GM19372 (cell line): Measurements from ENCODE around the gene PRRX2.

Experiments
- ATAC-seq: cut with Tn5 transposase; IDR thresholded peaks from one replicate; pipeline ENCODE4 v1.9.1; 2021; ENCODE audit warnings: mild to moderate bottlenecking, low read depth, moderate library complexity; ENCODE audit not compliant: unreplicated experiment

Gene PRRX2

GRCh38 chr9:129673602-129674001, 8.2 kb downstream of the PRRX2 start:
- no peak for ATAC-seq

DNA sequence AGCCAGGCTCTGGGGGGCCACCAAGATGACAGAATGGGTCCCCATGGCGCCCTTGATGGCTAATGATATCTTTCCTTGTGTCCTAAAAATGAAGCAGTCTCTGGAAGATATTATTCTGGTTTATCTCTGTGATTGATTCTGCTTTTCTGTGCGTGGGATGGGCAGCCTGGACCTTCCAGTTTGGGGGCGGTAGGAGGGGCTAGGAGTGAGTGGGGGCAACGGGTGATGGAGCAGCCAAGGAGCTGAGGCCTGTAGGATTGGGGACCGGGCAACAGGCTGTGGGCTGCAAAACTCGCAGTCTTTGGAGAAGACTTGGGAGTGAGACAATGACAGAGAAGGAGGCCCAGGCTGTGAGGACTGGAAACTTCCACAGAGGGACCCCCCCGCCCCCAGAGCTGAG, 8.8 kb downstream of the PRRX2 start:
- no peak for ATAC-seq

DNA sequence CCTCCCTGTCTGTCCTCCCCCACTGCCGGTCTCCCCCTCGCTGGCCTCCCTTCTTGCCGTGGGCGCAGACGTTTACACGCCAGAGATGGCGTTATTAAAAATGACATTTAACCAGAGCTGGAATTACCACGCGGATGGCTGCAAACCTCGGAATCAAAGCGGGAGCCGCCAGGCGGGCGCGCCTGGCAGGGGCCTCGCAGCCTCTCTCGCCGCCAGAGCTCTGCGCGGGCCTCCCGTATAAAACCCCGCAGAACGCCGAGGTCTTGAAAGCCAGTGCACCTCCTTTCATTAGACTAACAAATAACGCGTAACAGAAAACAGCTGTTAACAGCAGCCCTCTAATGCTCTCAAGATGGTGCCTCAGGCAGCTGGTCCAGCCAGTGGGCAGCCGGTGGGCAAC, 10.2 kb downstream of the PRRX2 start:
- ATAC-seq: no peak

- no peak for ATAC-seq
Measured at GRCh38 chr9:129676287-129676686, 10.8 kb downstream of the PRRX2 start.

DNA sequence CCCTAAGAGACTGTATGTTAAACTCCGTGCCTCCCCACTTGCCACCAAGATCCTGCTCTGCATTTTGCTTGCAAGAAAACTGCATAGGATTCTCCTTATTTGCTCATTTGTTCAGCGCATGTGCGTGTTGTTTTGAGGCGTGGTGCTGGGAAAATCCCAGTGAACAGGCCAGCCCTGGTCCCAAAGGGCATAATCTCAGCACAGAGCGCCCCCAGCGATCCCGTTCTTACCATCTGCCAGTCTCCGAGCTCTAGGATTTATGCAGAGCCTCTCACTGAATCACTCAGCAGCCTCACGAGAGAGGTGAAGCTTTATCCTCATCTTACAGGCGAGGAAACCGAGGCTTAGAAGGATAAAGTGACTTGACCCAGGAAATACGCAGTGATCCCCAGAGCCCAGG, 11.5 kb downstream of the PRRX2 start:
- ATAC-seq: no peak

- ATAC-seq: no peak
Measured at GRCh38 chr9:129677456-129677855, 12.0 kb downstream of the PRRX2 start.

DNA sequence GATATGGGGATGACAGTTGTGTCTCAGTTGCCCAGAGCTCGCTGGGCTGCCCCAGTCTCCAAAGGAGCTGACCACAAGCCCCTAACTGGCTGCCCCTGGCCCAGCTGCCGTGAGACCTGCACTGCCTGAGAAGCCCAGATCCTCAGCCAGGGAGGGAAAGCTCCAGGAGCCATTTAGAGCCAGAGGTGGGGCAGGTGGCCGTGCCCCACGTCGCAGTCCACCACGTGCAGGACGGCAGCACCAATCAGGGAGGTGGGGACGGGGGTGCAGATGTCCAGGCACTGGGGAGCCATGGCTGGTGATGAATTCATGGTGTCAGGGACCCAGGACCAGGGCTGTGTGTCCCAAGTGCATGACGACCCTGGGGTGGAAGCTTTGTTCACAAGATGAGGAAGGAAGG, 13.4 kb downstream of the PRRX2 start:
- no peak for ATAC-seq

DNA sequence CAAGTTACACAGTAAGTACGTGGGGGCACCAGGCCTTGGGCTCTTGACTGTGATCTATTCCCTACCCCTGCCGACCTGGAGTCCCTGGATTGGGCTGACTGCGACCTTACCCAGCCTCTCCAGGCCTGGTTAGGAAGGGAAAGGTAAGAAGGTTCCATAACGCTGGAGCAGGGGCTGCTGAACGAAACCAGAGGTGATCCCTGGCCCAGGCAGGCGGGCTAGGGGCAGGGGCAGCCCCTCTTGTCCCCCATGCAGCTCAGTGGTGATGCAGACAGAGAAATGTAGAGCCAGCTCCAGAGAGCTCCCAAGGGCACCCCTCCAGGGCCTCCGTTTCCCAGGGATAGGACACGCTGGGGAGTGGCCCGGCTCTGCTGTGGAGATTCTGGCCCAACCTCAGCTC, 14.1 kb downstream of the PRRX2 start:
- no peak for ATAC-seq

DNA sequence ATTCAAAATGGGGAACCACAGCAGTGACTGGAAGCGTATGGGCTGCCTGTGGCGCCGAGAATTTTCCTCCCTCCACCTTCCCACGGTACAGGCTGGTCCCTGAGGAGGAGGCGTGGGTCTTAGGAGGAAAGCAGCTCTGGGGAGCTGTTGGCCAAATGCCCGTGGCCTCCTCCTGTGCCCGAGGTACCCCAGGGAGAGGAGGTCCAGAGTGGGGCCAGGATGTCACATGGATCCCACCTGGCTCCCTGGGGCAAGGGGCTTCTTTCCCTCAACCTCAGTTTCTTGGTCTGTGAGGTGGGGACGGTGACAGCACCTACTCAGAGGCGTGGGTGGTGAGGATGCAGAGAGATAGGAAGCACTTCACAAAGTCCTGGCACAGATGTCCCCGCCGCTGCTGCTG, 16.5 kb downstream of the PRRX2 start:
- ATAC-seq: no peak

- ATAC-seq: no peak
Measured at GRCh38 chr9:129682381-129682780, 16.9 kb downstream of the PRRX2 start.

- no peak for ATAC-seq
Measured at GRCh38 chr9:129685220-129685932, 19.9 kb downstream of the PRRX2 start.

DNA sequence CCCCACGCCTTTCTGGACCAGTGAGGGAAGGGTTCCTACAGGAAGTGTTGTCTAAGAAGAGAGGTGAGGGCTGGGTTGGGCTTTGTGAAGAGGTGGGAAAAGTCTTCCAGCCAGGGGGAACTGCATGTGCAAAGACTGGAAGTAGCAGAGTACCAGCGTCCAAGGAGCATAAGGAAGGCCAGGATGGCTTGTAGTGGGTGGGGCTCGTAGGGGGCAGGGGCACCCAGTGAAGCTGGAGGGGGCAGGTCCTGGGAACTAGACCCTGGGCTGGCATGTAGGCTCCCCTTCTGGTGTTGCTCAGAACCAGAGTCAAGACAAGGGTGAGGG, 20.4 kb downstream of the PRRX2 start:
- no peak for ATAC-seq

- no peak for ATAC-seq
Measured at GRCh38 chr9:129686736-129687135, 21.3 kb downstream of the PRRX2 start.

DNA sequence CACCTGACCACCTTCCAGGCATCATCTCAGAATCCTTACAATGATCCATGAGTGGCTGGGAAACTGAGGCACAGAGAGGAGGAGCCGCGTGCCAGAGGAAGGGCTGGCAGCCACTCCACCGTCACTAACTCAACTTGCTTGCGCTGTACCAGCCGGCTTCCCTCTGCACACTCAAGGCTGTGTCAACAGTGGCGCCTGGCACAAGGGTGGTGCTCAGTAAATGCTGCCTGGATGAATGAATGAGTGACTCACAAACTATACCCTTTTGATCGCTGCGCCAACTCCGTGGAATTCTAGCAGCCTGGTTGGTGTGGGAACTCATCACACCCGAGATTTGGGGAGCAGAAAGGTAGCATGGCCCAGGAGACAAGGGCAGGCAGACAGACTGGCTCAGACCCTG, 21.9 kb downstream of the PRRX2 start:
- no peak for ATAC-seq

- no peak for ATAC-seq
Measured at GRCh38 chr9:129688285-129689043, 23.0 kb downstream of the PRRX2 start.

GRCh38 chr9:129692534-129692933, 27.1 kb downstream of the PRRX2 start:
- no peak for ATAC-seq

- ATAC-seq: no peak
Measured at GRCh38 chr9:129693741-129694140, 28.3 kb downstream of the PRRX2 start.

- ATAC-seq: no peak
Measured at GRCh38 chr9:129694243-129694646, 28.8 kb downstream of the PRRX2 start.

DNA sequence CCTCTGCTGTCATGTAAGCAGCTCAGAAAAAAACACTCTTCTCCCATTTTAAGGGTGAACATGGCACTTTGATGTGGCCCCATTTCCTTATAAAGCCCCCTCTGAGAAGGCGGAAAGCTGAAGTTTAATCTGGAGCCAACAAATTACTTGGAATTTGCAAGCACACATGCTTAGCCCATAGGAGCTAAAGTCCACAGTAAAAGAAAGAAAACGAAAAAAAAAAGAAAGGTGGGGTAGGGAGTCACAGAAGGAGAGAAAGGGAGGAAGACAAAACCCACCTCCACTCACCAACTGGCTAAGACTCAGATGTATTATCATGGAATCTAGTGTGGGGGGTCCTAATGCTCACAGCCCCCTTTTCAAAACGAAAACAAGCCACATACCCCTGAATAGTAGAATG, 30.4 kb downstream of the PRRX2 start:
- ATAC-seq: no peak

DNA sequence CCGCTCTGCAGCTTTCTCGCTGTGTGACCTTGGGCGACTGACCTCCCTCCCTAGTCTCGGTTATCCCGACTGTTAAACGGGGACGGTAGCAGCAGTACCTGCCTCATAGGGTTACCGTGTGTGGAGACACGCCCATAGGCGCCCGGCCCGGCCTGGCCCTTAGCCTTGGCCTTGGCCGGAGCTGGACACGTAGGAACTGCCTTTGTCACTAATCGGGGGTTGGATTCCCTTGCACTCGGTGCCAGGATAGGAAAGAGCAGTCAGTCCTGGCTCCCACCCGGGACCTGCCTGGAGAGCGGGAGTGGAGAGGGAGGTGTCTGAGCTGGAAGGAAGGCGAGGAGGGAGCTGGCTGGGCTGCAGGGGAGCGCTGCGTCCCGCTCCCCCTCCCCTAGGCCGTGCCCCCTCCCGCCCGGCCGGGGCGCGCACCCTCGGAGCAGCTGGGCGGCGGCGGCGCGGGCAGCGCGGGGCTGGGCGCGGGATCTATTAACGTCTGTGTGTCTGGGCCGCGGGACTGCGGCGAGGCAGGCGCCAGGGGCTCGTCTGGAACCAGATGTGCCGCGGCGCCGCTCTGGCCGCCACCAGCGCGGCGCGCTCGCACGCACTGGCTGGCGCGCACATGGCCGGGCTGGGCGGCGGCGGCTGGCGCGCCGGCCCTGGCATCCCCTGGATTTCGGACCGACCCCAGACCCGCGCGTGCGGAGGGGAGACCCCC, 31.7 kb downstream of the PRRX2 start:
- no peak for ATAC-seq

DNA sequence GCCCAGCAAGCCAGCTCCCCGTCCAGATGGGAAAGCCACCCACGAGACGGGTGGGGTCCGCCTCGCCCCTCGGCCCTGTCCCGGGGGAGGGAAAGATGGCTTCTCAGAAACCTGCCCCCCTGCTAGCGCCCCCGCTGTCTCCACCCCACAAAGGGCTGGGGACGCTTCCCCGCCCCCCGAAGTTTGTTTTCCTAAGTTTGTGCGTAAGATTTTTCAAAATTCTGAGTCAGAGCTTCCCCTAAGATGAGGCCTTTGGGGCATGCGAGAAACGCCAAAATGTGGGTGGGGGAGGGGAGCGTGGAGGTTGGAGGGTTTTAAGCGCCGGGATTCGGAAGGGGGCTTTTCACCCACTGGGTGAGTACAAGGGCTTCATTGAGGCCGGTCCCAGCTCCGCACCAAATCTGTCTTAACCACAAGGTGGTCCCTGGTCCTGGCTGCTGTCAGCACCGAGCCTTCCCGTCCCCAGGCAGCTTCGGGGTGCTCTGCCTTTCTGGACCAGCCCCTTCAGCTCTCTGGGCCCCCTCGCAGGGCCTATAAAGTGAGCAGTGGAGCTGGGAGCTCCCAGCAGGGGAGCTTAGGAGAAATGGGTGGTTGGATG, 32.3 kb downstream of the PRRX2 start:
- ATAC-seq: no peak
